CD4-positive, alpha-beta memory T cell (primary cell): Measurements from ENCODE around the gene NRAP. TPM values are rescaled to one million over a fixed set of nuclear protein-coding genes. Genes with fewer than 3 reads are reported as not detected.

ENCODE experiments used
- CTCF ChIA-PET: fragments of 350-600 bp; sonication (Branson Sonifier 250); formaldehyde crosslinking; loops from one replicate; lab custom pipeline; 2021; ENCODE audit warnings: inconsistent platforms; ENCODE audit not compliant: partially characterized antibody; lab: Charles Lee
- POLR2A ChIA-PET: fragments of 350-600 bp; sonication (Branson Sonifier 250); formaldehyde crosslinking; loops from one replicate; lab custom pipeline; 2021; ENCODE audit not compliant: partially characterized antibody; lab: Charles Lee
- DNase-seq, 5 donors: peaks; one replicate each; pipeline versions ENCODE4 v3.0.0 to v3.0.0-alpha.2; 2020 to 2022; ENCODE audit warnings: mixed read lengths in 1 of 5
- H3K27ac ChIP-seq: one replicate; pipeline ENCODE4 v1.7.0; 2013; ENCODE audit warnings: low read depth, low read length
- H3K27me3 ChIP-seq: 2 replicates; pipeline ENCODE4 v1.7.0; 2013; ENCODE audit warnings: mild to moderate bottlenecking, low read length, moderate library complexity; ENCODE audit not compliant: insufficient read depth
- H3K36me3 ChIP-seq: 2 replicates; pipeline ENCODE4 v1.7.0; 2013; ENCODE audit warnings: mild to moderate bottlenecking, low read length, moderate library complexity; ENCODE audit not compliant: insufficient read depth
- H3K4me1 ChIP-seq: 2 replicates; pipeline ENCODE4 v1.7.0; 2013; ENCODE audit warnings: mild to moderate bottlenecking, low read length, moderate library complexity; ENCODE audit not compliant: insufficient read depth
- H3K4me3 ChIP-seq, 2 donors: one replicate each; pipeline ENCODE4 v1.7.0; 2013; ENCODE audit warnings: low read length in 2 of 2, mild to moderate bottlenecking in 1 of 2
- H3K9me3 ChIP-seq, 2 donors: one replicate each; pipeline ENCODE4 v1.7.0; 2013; ENCODE audit warnings: low read length in 2 of 2, control low read depth in 1 of 2; ENCODE audit not compliant: control insufficient read depth in 1 of 2
- H3K27ac Mint-ChIP-seq, 7 donors: one replicate each; pipeline ENCODE4 v1.8.0; 2020 to 2021; ENCODE audit warnings: mixed read lengths in 7 of 7, mild to moderate bottlenecking in 6 of 7, inconsistent platforms in 3 of 7, moderate library complexity in 3 of 7
- H3K27me3 Mint-ChIP-seq, 2 donors: one replicate each; pipeline ENCODE4 v1.8.0; 2020 to 2021; ENCODE audit warnings: mixed read lengths in 2 of 2
- H3K36me3 Mint-ChIP-seq, 2 donors: one replicate each; pipeline ENCODE4 v1.8.0; 2020 to 2021; ENCODE audit warnings: mixed read lengths in 2 of 2, inconsistent platforms in 1 of 2, mild to moderate bottlenecking in 1 of 2
- H3K4me1 Mint-ChIP-seq, 4 donors: one replicate each; pipeline ENCODE4 v1.8.0; 2020 to 2021; ENCODE audit warnings: mixed read lengths in 4 of 4, mild to moderate bottlenecking in 1 of 4
- H3K4me3 Mint-ChIP-seq, 8 donors: one replicate each; pipeline ENCODE4 v1.8.0; 2020 to 2021; ENCODE audit warnings: mixed read lengths in 8 of 8, mild to moderate bottlenecking in 7 of 8, moderate library complexity in 6 of 8, inconsistent platforms in 3 of 8
- H3K9me3 Mint-ChIP-seq, 8 donors: one replicate each; pipeline ENCODE4 v1.8.0; 2020 to 2021; ENCODE audit warnings: mixed read lengths in 8 of 8, mild to moderate bottlenecking in 5 of 8, inconsistent platforms in 3 of 8, moderate library complexity in 1 of 8
- intact Hi-C: fragments of 100-400 bp; cut with micrococcal nuclease; formaldehyde crosslinking; loops from one replicate; pipeline ENCODE4 v1.15.1; 2023
- polyA plus RNA-seq, 2 donors: library from polyadenylated mRNA; unstranded; fragments of 300-500 nt; fragmentation: Illumina TruSeq; gene quantifications; one replicate each; pipeline ENCODE4 v1.2.3, GENCODE V29; 2021
- total RNA-seq, 2 experiments: library from RNA; stranded (reverse); gene quantifications; one replicate each; pipeline ENCODE4 v1.2.3, GENCODE V29; 2021

The NRAP gene
- total and polyA plus RNA-seq, 4 experiments from 2014 or later, result not detected

DNA sequence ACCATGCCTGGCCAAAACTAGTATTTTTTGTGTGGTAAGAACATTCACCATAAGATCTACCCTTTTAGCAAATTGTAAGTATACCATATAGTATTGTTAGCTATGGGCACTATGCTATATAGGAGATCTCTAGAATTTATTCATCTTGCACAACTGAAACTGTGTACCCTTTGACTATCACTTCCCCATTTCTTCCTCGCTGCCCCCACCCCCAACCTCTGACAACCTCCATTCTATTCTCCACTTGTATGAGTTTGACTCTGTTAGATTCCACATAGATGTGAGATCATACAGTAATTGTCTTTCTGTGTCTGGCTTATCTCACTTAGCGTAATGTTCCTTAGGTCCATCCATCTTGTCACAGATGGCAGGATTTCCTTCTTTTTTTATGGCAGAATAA lies 19.5 kb upstream of the NRAP start:
- Mint-ChIP-seq H3K27ac (peak overlapping the region in 3 of 7 donors; percentile 0 to 43 (median 19)), H3K4me1 (peaks cover 42 to 67% (median 49%) of the 10 kb centered on the region in 4 donors), H3K9me3 (peaks cover 7 to 39% (median 21%) of the 10 kb centered on the region in 8 donors), H3K36me3 (peaks cover 42 to 56% of the 10 kb centered on the region in 2 donors), H3K27me3 (no peaks in the 10 kb centered on the region), H3K4me3 (peak overlapping the region in 1 of 8 donors; percentile 9)
- intact Hi-C loops, result no loop called here
- no peaks in the 10 kb centered on the region for H3K27me3 ChIP-seq
- H3K4me3 ChIP-seq, result no peak overlapping the region
- peaks cover 31% of the 10 kb centered on the region for H3K4me1 ChIP-seq
- H3K36me3 ChIP-seq, result no peaks in the 10 kb centered on the region
- DNase-seq, result no peak
- CTCF ChIA-PET, result interaction anchor here (1.3 kb wide), 1 partner anchor 16 kb away, joined by 4 read pairs; no protein-coding TSS in a partner anchor
- H3K9me3 ChIP-seq, result peaks cover 4 to 5% of the 10 kb centered on the region in 2 donors
- POLR2A ChIA-PET, result no interaction called here
- no peak overlapping the region for H3K27ac ChIP-seq

GRCh38 chr10:113681533-113682470 lies 18.0 kb upstream of the NRAP start:
- Mint-ChIP-seq H3K9me3 (peaks cover 5 to 24% (median 9%) of the 10 kb centered on the region in 8 donors), H3K4me1 (peaks cover 39 to 59% (median 45%) of the 10 kb centered on the region in 4 donors), H3K36me3 (peaks cover 32 to 43% of the 10 kb centered on the region in 2 donors), H3K27ac (peak overlapping the region; percentile 91 to 98 (median 96)), H3K4me3 (peak overlapping the region; percentile 37 to 98 (median 95)), H3K27me3 (no peaks in the 10 kb centered on the region)
- Histone ChIP-seq H3K36me3 (no peaks in the 10 kb centered on the region), H3K9me3 (peaks cover 0 to 1% of the 10 kb centered on the region in 2 donors), H3K4me3 (no peak overlapping the region), H3K27ac (peak overlapping the region; percentile 69), H3K4me1 (peaks cover 30% of the 10 kb centered on the region), H3K27me3 (no peaks in the 10 kb centered on the region)
- POLR2A ChIA-PET, result interaction anchor here (0.6 to 2.4 kb wide), 4 partner anchors 7 to 1235 kb away, joined by 3 to 11 read pairs (median 6); partner anchors contain the start of genes CCDC186, VTI1A and ZDHHC6
- peak; percentile 11 to 53 (median 26) for DNase-seq
- CTCF ChIA-PET, result interaction anchor here (1.0 to 1.3 kb wide), 3 partner anchors 14 to 280 kb away, joined by 3 to 4 read pairs (median 3); no protein-coding TSS in a partner anchor
- intact Hi-C loops, result no loop called here

- intact Hi-C loops, result no loop called here
- H3K27me3 Mint-ChIP-seq, result no peaks in the 10 kb centered on the region
- CTCF ChIA-PET, result interaction anchor here (0.7 to 1.6 kb wide), 7 partner anchors 8 to 93 kb away, joined by 3 to 5 read pairs (median 3); no protein-coding TSS in a partner anchor
Observed at GRCh38 chr10:113680190-113681111, 16.6 kb upstream of the NRAP start.

GRCh38 chr10:113679463-113680189 lies 15.8 kb upstream of the NRAP start, which contains the start of gene CASP7:
CASP7 (plus strand) TSS chr10:113679912; CDS start chr10:113697494, 17,582 bp downstream.
- Mint-ChIP-seq H3K27me3 (no peaks in the 10 kb centered on the region), H3K36me3 (peaks cover 15 to 32% of the 10 kb centered on the region in 2 donors), H3K27ac (peak within 1 kb of the TSS; percentile 91 to 98 (median 96)), H3K9me3 (peaks cover 0 to 4% (median 0%) of the 10 kb centered on the region in 8 donors), H3K4me3 (peak within 1 kb of the TSS; percentile 93 to 98 (median 96)), H3K4me1 (peaks cover 38 to 53% (median 39%) of the 10 kb centered on the region in 4 donors)
- H3K27me3 ChIP-seq, result no peaks in the 10 kb centered on the region
- ChIA-PET POLR2A (interaction anchor here (1.3 to 2.4 kb wide), 5 partner anchors 9 to 1233 kb away, joined by 3 to 11 read pairs (median 6); partner anchors contain the start of genes CCDC186, VTI1A and ZDHHC6), CTCF (interaction anchor here (0.7 to 1.6 kb wide), 8 partner anchors 9 to 94 kb away, joined by 3 to 7 read pairs (median 3); no protein-coding TSS in a partner anchor)
- peaks cover 30% of the 10 kb centered on the region for H3K4me1 ChIP-seq
- H3K9me3 ChIP-seq, result no peaks in the 10 kb centered on the region
- peak; percentile 74 to 87 (median 79) for DNase-seq
- peak within 1 kb of the TSS; percentile 69 for H3K27ac ChIP-seq
- H3K4me3 ChIP-seq, result peak within 1 kb of the TSS; percentile 69 to 85
- H3K36me3 ChIP-seq, result no peaks in the 10 kb centered on the region
- intact Hi-C loops, result loop anchor here (1.0 to 5.0 kb wide), 4 partner anchors 175 to 1258 kb away; partner anchors contain the start of genes CCDC186, DCLRE1A, NHLRC2 and TRUB1

More at GRCh38 chr10:113680190-113681111, 16.6 kb upstream of the NRAP start:
- Histone ChIP-seq H3K27me3 (no peaks in the 10 kb centered on the region), H3K27ac (peak overlapping the region; percentile 69), H3K9me3 (no peaks in the 10 kb centered on the region), H3K4me1 (peaks cover 30% of the 10 kb centered on the region), H3K36me3 (no peaks in the 10 kb centered on the region), H3K4me3 (peak overlapping the region; percentile 69 to 85)
- DNase-seq, result peak in 4 of 5 donors; percentile 7 to 47 (median 12)
- Mint-ChIP-seq H3K36me3 (peaks cover 22 to 37% of the 10 kb centered on the region in 2 donors), H3K27ac (peak overlapping the region; percentile 91 to 98 (median 96)), H3K4me3 (peak overlapping the region; percentile 93 to 98 (median 96)), H3K9me3 (peaks cover 0 to 13% (median 5%) of the 10 kb centered on the region in 8 donors), H3K4me1 (peaks cover 38 to 59% (median 44%) of the 10 kb centered on the region in 4 donors)
- POLR2A ChIA-PET, result interaction anchor here (0.7 to 2.4 kb wide), 7 partner anchors 8 to 1233 kb away, joined by 3 to 11 read pairs (median 6); partner anchors contain the start of genes CCDC186, VTI1A and ZDHHC6

DNA sequence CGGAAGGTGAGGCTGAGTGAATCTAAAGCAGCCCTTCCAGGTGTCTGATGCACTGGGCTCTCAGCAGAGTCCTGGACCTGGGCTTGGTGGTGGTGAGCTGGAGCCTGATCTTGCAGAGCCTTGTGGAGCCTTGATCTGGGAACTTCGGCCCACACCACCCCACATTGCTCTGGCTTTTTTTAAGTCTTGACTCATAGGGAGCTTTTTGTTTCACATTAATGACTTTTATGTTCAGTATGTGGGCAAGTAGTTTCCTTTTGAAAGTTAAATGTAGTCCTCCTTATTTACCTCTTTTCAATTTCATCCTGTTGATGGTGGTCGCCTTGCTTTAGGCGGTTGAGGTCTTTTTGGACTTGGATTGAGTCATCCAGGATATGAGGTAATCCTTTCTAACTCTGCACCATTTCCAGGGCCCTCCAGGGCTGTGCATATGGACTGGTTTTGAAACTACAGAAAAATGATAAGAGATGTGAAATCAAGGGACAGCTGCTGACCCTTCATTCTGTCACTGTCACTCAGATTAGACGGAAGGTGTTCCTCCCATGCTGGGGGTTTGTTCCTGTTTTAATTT lies 2.9 kb upstream of the NRAP start:
- Histone ChIP-seq H3K4me3 (no peak overlapping the region), H3K27me3 (no peaks in the 10 kb centered on the region), H3K4me1 (no peaks in the 10 kb centered on the region), H3K27ac (no peak overlapping the region), H3K36me3 (no peaks in the 10 kb centered on the region), H3K9me3 (no peaks in the 10 kb centered on the region)
- CTCF ChIA-PET, result interaction anchor here (1.7 kb wide), 1 partner anchor 16 kb away, joined by 4 read pairs; no protein-coding TSS in a partner anchor
- Mint-ChIP-seq H3K27me3 (peaks cover 10 to 14% of the 10 kb centered on the region in 2 donors), H3K36me3 (no peaks in the 10 kb centered on the region), H3K9me3 (peaks cover 0 to 20% (median 14%) of the 10 kb centered on the region in 8 donors), H3K4me1 (no peaks in the 10 kb centered on the region), H3K27ac (no peak overlapping the region), H3K4me3 (no peak overlapping the region)
- intact Hi-C loops, result no loop called here
- POLR2A ChIA-PET, result no interaction called here
- no peak for DNase-seq
